ENCODE measurements around the gene ZNF20.
"Not testable (repeated sequence)": the region's sequence is repeated elsewhere in the genome, so short reads cannot be mapped to it uniquely, and the experiment has no call there.

ZNF20 gene

DNA sequence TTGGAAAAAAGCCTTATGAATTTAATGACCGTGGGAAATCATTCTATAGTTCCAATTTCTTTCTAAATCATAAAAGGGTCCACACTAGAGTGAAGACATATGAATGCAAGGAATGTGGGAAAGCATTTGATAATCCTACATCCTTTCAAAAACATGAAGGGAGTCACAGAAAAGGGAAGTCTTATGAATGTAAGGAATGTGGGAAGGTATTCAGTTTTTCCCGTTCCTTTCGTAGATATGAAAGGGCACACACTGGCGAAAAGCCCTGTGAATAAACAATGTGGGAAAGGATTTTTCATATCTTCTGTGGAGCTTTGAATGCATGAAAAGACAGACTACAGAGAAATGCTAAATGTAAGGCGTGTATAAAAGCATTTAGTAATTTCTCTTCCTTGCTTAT lies 27.0 kb downstream of the ZNF20 start:
- no peak for DNase-seq (ENCODE audit: extremely low read depth in 1 of 2, low read depth in 1 of 2)

DNA sequence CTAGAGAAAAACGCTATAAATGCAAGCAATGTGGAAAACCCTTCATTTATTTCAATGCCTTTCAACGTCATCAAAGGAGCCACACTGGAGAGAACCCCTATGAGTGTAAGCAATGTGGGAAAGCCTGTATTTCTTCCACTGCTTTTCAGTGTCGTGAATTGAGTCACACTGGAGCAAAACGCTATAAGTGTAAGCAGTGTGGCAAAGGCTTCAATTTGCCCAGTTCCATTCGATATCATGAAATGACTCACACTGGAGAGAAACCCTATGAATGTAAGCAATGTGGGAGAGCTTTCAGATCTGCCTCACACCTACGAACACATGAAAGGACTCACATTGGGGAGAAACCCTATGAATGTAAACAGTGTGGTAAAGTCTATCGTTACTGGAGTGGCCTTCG lies 27.4 kb downstream of the ZNF20 start:
- DNase-seq (ENCODE audit: extremely low read depth in 1 of 2, low read depth in 1 of 2): no peak

DNA sequence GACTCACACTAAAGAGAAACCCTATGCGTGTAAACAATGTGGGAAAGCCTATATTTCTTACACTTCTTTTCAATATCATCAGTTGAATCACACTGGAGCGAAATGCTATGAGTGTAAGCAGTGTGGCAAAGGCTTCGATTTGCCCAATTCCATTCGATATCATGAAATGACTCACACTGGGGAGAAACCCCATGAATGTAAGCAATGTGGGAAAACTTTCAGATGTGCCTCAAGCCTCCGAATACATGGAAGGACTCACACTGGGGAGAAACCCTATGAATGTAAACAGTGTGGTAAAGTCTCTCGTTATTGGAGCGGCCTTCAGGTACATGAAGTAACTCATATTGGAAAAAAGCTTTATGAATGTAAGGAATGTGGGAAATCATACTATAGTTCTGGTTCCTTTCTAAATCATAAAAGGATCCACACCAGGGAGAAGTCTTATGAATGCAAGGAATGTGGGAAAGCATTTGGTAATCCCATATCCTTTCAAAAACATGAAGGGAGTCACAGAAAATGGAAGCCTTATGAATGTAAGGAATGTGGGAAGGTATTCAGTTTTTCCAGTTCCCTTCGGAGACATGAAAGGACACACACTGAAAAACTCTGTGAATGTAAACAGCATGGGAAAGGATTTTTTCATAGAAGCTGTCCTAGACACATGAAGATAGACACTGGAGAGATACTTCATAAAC lies 28.1 kb downstream of the ZNF20 start:
- DNase-seq (ENCODE audit: extremely low read depth in 1 of 2, low read depth in 1 of 2): no peak

DNA sequence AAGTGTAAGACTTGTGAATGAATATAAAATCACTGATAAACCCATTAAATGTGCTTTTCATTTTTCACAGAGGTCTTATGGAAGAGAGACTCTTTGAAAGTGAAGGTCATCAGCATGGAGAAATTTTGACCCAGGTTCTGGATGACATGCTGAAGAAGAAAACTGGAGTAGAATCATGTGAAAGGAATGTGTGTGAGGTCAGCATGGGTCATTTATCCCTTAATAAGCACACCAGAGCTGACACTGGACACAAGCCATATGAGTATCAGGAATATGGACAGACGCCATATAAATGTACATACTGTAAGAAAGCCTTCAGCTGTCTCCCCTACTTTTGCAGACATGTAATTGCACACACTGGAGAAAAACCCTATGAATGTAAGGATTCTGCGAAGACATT lies 29.0 kb downstream of the ZNF20 start:
- DNase-seq (ENCODE audit: extremely low read depth in 1 of 2, low read depth in 1 of 2): no peak

DNA sequence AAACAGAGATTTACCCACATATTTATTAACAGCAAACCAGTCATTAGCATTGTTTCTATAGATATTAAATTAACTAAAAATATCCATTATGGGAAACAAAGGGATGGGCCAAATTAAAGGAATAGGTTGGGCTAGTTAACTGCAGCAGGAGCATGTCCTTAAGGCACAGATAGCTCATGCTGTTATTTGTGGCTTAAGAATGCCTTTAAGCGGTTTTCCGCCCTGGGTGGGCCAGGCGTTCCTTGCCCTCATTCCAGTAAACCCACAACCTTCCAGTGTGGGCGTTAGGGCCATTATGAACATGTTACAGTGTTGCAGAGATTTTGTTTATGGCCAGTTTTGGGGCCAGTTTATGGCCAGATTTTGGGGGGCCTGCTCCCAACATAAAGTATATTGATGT lies 36.2 kb downstream of the ZNF20 start:
- not testable (repeated sequence) for DNase-seq (ENCODE audit: extremely low read depth in 1 of 2, low read depth in 1 of 2)

DNA sequence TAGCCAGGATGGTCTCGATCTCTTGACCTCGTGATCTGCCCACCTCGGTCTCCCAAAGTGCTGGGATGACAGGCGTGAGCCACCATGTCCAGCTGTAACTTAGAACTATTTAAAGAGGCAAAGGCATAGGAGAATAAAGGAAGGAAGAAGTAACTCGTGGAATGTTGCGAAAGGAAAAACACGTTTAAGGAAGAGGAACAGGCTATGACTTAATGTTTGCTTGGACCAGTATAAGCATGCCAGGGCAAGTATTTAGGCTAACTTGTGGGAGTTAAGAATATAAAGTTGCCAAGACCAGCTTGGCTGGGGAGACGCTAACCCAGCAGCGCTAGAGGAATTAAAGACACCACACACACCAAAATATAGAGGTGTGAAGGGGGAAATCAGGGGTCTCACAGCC lies 42.1 kb downstream of the ZNF20 start:
- no peak for DNase-seq (ENCODE audit: extremely low read depth in 1 of 2, low read depth in 1 of 2)

DNA sequence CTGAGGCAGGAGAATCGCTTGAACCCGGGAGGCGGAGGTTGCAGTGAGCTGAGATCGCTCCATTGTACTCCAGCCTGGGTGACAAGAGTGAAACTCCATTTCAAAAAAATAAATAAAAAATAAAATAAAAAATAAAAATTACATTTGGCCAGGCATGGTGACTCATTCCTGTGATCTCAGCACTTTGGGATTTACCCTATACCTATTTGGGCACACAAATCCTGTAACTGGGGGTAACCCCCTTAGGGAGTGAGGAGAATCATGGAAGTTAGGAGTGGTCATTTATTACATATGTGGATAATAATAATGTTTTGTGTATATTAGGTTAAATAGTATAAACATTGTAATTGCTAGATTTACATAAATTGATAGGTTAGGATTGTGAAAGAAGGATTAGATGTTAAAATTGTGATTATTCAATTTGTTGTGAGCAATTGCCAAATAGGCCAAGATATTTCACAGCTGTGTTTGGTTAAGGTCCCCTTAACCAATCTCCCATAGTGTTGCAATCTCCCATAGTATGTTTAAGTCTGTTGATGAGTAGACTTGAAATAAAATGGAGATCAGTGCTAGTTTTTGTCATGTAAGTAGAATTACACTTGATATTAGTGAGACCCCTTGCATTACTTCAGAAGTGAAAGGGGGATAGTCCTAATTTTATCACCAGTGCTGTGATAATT lies 44.9 kb downstream of the ZNF20 start:
- no peak for DNase-seq (ENCODE audit: extremely low read depth in 1 of 2, low read depth in 1 of 2)

DNA sequence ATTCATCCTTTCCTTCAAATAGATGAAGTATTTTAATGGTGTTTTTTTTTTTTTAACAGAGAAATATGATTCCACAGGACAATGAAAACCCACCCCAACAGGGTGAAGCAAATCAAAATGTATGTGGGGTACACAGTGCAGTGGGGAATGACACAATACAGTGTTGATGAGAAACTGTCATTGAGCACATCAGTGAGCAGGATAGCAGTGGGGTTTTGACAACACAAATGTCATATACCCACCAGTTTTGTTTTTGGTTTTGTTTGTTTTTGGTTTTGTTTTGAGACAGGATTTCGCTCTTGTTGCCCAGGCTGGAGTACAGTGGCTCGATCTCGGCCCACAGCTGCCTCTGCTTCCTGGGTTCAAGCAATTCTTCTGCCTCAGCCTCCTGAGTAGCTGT lies 46.4 kb downstream of the ZNF20 start:
- DNase-seq (ENCODE audit: extremely low read depth in 1 of 2, low read depth in 1 of 2): no peak

DNA sequence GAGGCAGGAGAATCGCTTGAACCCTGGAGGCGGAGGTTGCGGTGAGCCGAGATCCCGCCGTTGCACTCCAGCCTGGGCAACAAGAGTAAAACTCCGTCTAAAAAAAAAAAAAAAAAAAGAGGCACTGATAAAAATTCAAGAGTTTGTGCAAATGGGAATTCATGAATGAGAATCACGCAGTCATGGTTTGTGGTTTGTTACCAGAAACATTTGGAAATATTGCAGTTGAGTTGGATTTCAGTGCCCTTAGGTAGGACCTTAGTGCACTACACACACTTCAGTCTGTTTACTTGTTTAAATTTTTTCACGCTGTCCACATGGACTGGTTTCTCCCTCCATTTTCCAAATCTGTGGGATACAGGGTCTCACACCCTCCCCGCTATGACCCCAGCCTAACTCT lies 47.2 kb downstream of the ZNF20 start:
- DNase-seq (ENCODE audit: extremely low read depth in 1 of 2, low read depth in 1 of 2): no peak

DNA sequence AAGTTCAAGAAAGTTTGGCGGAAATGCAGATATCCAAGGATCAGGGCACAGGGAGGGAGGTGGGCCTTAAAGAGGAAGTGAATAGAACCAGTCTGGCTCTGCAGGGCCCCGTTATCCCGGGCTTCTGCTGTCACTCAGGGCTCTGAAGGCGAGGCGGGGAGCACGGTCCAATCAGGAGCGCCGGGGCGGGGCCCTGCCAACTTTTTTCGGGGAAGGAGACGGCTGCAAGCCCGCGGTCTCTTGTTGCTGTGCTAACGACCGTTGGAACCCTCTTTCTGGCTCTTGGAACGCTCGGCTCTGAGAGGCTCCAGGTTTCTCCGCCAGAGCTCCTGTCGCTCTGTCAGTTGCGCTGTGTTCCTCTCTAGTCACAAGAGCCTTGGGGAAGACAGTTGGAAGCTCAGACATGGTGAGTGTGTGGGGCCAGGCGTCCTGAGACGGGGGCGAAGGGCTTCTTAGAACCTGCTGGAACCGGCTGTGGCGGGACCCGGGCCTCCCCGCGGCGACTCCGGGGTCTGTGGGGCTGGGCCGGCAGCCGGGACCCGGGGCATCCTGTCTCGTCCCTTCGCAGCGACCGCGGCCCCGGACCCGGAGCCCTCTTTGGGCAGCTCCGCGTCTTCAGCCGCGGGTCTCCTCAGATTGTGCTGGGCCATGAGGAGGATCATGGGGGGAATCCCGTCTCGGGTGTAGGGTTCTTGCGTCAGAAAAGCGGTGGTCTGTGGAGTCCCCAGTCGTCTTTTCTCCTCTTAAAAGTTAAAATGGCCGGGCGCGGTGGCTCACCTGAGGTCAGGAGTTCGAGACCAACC lies 47.9 kb downstream of the ZNF20 start:
- peak in 1 of 2 donors; percentile 12 for DNase-seq (ENCODE audit: extremely low read depth in 1 of 2, low read depth in 1 of 2)

DNA sequence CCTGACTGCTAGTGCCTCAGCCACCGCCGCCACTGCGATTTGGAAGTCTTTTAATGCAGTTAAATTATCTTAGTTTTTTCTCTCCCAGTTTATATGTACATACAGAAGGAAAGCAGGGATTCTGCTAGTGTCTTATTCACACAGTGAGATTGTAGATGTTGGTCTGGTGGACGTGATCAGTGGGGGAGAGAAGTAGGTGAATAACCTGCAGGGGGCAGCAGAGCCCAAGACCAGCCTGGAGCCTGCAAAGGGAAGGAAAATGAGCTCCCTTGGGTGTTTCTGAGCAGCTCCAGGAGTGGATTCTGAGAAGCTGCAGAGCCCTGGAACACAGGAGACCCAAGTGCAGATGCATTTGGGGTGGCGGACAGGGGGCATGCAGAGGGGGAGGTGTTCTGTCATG lies 49.3 kb downstream of the ZNF20 start:
- peak in 1 of 2 donors; percentile 41 for DNase-seq (ENCODE audit: extremely low read depth in 1 of 2, low read depth in 1 of 2)

DNA sequence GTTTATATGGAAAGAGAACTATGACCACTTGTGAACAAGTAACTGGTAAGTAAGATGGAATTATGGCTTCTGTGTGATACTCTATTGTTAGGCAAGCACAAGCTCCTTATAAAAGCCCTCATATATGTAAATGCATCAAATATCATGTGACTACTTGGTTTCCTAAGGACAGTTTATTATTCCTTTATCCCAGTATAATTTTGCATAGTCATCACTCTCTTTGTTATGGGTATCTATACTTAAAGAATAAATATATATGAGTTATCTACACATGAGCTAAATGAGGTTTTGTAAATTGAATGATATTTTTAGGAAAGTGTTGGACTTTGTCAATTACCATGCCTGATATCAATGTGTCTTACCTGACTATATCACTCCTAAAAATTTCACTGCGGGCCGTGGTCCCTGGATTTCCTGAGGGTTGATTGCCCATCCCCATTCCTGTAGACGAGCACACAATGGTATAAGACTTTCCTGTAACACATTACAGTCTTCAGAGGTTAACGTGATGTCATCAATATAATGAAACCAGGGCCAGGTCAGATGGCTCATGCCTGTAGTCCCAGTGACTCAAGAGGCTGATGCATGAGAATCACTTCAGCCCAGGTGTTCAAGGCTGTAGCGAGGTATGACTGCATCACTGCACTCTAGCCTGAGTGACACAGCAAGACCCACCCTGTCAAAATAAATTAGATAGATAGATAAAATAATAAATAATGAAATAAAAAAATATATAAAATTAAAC lies 54.9 kb downstream of the ZNF20 start:
- no peak for DNase-seq (ENCODE audit: extremely low read depth in 1 of 2, low read depth in 1 of 2)

DNA sequence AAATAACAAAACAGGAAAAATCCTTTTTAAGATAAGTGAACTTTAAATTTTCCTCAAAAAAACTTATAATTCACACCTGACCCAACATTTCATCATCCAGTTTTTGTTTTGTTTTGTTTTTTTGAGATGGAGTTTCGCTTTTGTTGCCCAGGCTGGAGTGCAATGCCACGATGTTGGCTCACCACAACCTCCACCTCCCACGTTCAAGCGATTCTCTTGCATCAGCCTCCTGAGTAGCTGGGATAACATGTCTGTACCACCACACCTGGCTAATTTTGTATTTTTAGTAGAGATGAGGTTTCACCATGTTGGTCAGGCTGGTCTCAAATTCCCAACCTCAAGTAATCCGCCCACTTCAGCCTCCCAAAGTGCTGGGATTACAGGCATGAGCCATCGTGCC lies 56.8 kb downstream of the ZNF20 start:
- DNase-seq (ENCODE audit: extremely low read depth in 1 of 2, low read depth in 1 of 2): not testable (repeated sequence)

Data from activated CD8-positive, alpha-beta memory T cell treated with anti-CD3 and anti-CD28 coated beads for 1 hour (primary cell).